Peyer's patch (tissue), 4 donors: ENCODE measurements around the gene PVALEF. TPM values are rescaled to one million over a fixed set of nuclear protein-coding genes. Genes with fewer than 3 reads are reported as not detected.

Source experiments
- DNase-seq, 3 donors: peaks; one replicate each; pipeline ENCODE4 v3.0.0-alpha.2; 2017 to 2019
- H3K27ac ChIP-seq, 4 donors: fragments of 200-600 bp; sonication (generic); one replicate each; pipeline ENCODE4 v1.5.1; 2016 to 2019
- H3K27me3 ChIP-seq, 2 donors: fragments of 200-600 bp; sonication (generic); one replicate each; pipeline ENCODE4 v1.5.1; 2019
- H3K36me3 ChIP-seq, 3 donors: fragments of 200-600 bp; sonication (generic); one replicate each; pipeline ENCODE4 v1.5.1; 2016 to 2019
- H3K4me1 ChIP-seq, 4 donors: fragments of 200-600 bp; sonication (generic); one replicate each; pipeline ENCODE4 v1.5.1; 2016 to 2019
- H3K4me3 ChIP-seq, 4 donors: fragments of 200-600 bp; sonication (generic); 1 replicate in 3 of 4; 2 replicates in 1 of 4; pipeline ENCODE4 v1.5.1; 2016 to 2019; ENCODE audit warnings: mild to moderate bottlenecking in 1 of 4
- H3K9me3 ChIP-seq, 4 donors: fragments of 200-600 bp; sonication (generic); one replicate each; pipeline ENCODE4 v1.5.1; 2016 to 2019; ENCODE audit warnings: mild to moderate bottlenecking in 1 of 4
- POLR2A ChIP-seq, 2 donors: fragments of 450-650 bp; IDR thresholded peaks; one replicate each; pipeline ENCODE4 v1.5.1; 2017; ENCODE audit warnings: antibody characterized with exemption in 2 of 2, mild to moderate bottlenecking in 2 of 2, moderate library complexity in 2 of 2
- total RNA-seq, 4 donors: library from RNA; depleted of rRNA; stranded (reverse); fragments of >200 nt; gene quantifications; one replicate each; pipeline ENCODE4 v1.1.0, GENCODE V29; 2016
- TF ChIP-seq, protein P1 (sequence below), 6 experiments: fragments of 450-650 bp in 4 of 6; fragments of 200-600 bp in 2 of 6; sonication (generic) in 1 of 6; IDR thresholded peaks; one replicate each; pipeline ENCODE4 v1.5.1; 2017 to 2019; ENCODE audit warnings: antibody characterized with exemption in 6 of 6, mild to moderate bottlenecking in 3 of 6, moderate library complexity in 1 of 6

Gene PVALEF
- total RNA-seq, 4 donors from 2014 or later: not detected

GRCh38 chr17:81188491-81188840, 23.2 kb downstream of the PVALEF start:
- Histone ChIP-seq H3K4me1 (no peaks in the 10 kb centered on the region), H3K9me3 (no peaks in the 10 kb centered on the region), H3K27ac (no peak overlapping the region), H3K36me3 (no peaks in the 10 kb centered on the region), H3K4me3 (no peak overlapping the region), H3K27me3 (no peaks in the 10 kb centered on the region)
- TF ChIP-seq, protein P1, sequence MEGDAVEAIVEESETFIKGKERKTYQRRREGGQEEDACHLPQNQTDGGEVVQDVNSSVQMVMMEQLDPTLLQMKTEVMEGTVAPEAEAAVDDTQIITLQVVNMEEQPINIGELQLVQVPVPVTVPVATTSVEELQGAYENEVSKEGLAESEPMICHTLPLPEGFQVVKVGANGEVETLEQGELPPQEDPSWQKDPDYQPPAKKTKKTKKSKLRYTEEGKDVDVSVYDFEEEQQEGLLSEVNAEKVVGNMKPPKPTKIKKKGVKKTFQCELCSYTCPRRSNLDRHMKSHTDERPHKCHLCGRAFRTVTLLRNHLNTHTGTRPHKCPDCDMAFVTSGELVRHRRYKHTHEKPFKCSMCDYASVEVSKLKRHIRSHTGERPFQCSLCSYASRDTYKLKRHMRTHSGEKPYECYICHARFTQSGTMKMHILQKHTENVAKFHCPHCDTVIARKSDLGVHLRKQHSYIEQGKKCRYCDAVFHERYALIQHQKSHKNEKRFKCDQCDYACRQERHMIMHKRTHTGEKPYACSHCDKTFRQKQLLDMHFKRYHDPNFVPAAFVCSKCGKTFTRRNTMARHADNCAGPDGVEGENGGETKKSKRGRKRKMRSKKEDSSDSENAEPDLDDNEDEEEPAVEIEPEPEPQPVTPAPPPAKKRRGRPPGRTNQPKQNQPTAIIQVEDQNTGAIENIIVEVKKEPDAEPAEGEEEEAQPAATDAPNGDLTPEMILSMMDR (IDR thresholded peaks at IDR 0.05): no peak
- TF ChIP-seq POLR2A (IDR thresholded peaks at IDR 0.05): no peak
- no peak for DNase-seq

GRCh38 chr17:81189016-81189415, 23.7 kb downstream of the PVALEF start:
- no peak overlapping the region for H3K4me3 ChIP-seq
- H3K36me3 ChIP-seq: no peaks in the 10 kb centered on the region
- H3K9me3 ChIP-seq: no peaks in the 10 kb centered on the region
- H3K4me1 ChIP-seq: no peaks in the 10 kb centered on the region
- DNase-seq: no peak
- H3K27ac ChIP-seq: no peak overlapping the region
- no peak for TF ChIP-seq POLR2A (IDR thresholded peaks at IDR 0.05)
- TF ChIP-seq, protein P1 (IDR thresholded peaks at IDR 0.05): no peak
- no peaks in the 10 kb centered on the region for H3K27me3 ChIP-seq

GRCh38 chr17:81189670-81190530, 24.6 kb downstream of the PVALEF start:
- H3K27me3 ChIP-seq: no peaks in the 10 kb centered on the region
- TF ChIP-seq, protein P1 (IDR thresholded peaks at IDR 0.05): no peak
- no peak for TF ChIP-seq POLR2A (IDR thresholded peaks at IDR 0.05)
- H3K27ac ChIP-seq: no peak overlapping the region
- no peaks in the 10 kb centered on the region for H3K9me3 ChIP-seq
- DNase-seq: no peak
- no peaks in the 10 kb centered on the region for H3K36me3 ChIP-seq
- no peaks in the 10 kb centered on the region for H3K4me1 ChIP-seq
- no peak overlapping the region for H3K4me3 ChIP-seq

DNA sequence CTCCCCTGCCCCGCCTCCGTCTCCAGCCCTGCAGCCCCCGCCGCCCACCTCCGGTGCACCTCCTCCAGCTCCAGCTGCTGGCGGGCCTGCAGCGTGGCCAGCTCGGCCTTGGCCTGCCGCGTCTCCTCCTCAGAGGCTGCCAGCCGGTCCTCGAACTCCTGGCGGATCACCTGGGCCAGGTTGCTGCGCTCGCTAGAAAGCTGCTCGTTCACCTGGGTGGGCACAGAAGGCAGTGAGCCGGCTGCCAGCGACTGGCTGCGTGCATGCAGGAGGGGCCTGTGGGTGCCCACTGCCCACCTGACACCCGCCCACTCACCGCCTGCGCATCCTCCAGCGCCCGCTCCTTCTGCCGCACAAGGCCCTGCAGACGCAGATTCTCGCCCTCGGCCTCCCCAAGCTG, 25.3 kb downstream of the PVALEF start:
- H3K4me1 ChIP-seq: no peaks in the 10 kb centered on the region
- H3K27ac ChIP-seq: no peak overlapping the region
- no peak overlapping the region for H3K4me3 ChIP-seq
- H3K27me3 ChIP-seq: no peaks in the 10 kb centered on the region
- TF ChIP-seq, protein P1 (IDR thresholded peaks at IDR 0.05): no peak
- no peak for TF ChIP-seq POLR2A (IDR thresholded peaks at IDR 0.05)
- no peaks in the 10 kb centered on the region for H3K9me3 ChIP-seq
- DNase-seq: no peak
- H3K36me3 ChIP-seq: no peaks in the 10 kb centered on the region

DNA sequence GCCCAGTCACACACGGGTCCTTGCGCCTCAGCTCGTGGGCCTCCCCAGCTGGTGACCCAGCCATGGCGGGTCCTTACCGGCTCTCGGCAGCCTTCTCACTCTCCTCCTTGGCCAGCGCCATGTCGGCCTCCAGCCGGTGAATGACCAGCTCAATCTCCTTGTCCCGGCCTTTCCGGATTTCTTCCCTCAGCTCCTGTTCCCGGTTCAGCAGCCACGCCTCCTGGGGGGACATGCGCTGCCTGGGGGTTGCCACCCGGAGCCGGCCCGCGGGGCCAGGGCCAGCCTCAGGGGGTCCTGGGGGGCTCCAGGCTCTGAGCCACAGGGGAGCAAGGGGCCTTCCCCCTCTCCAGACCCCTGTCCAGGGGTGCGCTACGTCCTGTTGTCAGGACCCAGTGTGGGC, 25.8 kb downstream of the PVALEF start:
- Histone ChIP-seq H3K27me3 (no peaks in the 10 kb centered on the region), H3K9me3 (no peaks in the 10 kb centered on the region), H3K36me3 (no peaks in the 10 kb centered on the region), H3K4me1 (no peaks in the 10 kb centered on the region), H3K4me3 (no peak overlapping the region), H3K27ac (no peak overlapping the region)
- TF ChIP-seq, protein P1 (IDR thresholded peaks at IDR 0.05): no peak
- TF ChIP-seq POLR2A (IDR thresholded peaks at IDR 0.05): no peak
- no peak for DNase-seq
